Thyroid gland (tissue), 4 donors: Measurements from ENCODE around the gene ID4.

Experiments used
- POLR2A ChIP-seq, 2 donors: fragments of 450-650 bp; IDR thresholded peaks; one replicate each; pipeline ENCODE4 v1.6.1; 2017; ENCODE audit warnings: antibody characterized with exemption in 2 of 2, mild to moderate bottlenecking in 2 of 2, moderate library complexity in 1 of 2
- TF ChIP-seq, protein P1 (sequence below), 6 experiments: fragments of 200-600 bp in 3 of 6; fragments of 450-650 bp in 3 of 6; sonication (generic) in 3 of 6; IDR thresholded peaks; one replicate each; pipeline ENCODE4 v1.5.1; 2016 to 2019; ENCODE audit warnings: antibody characterized with exemption in 6 of 6, mild to moderate bottlenecking in 2 of 6, inconsistent platforms in 1 of 6, moderate library complexity in 1 of 6

DNA sequence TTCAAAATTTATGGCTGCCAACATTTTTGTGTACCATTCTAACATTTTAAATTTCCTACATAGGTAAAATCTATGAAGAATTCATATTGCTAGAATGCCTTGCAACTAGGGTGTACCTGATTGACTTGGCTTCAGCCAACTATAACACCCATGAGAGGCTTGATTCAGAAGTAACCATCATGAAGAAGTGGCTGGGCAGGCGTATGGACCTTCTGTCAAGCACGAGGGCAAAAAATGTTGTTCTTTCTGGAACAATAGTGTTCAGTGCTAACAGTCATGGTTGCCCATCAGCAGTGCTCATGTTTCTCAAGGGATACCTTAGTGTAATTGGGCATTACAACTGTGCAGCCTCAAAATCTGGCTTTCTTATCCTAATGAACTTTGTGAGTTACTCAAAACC, 42.9 kb downstream of the ID4 start:
- TF ChIP-seq, protein P1, sequence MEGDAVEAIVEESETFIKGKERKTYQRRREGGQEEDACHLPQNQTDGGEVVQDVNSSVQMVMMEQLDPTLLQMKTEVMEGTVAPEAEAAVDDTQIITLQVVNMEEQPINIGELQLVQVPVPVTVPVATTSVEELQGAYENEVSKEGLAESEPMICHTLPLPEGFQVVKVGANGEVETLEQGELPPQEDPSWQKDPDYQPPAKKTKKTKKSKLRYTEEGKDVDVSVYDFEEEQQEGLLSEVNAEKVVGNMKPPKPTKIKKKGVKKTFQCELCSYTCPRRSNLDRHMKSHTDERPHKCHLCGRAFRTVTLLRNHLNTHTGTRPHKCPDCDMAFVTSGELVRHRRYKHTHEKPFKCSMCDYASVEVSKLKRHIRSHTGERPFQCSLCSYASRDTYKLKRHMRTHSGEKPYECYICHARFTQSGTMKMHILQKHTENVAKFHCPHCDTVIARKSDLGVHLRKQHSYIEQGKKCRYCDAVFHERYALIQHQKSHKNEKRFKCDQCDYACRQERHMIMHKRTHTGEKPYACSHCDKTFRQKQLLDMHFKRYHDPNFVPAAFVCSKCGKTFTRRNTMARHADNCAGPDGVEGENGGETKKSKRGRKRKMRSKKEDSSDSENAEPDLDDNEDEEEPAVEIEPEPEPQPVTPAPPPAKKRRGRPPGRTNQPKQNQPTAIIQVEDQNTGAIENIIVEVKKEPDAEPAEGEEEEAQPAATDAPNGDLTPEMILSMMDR (IDR thresholded peaks at IDR 0.05): no peak
- TF ChIP-seq POLR2A (IDR thresholded peaks at IDR 0.05): no peak
